PC-9 (cell line): ENCODE measurements around the gene SLC19A3.

Source experiments
- CTCF ChIP-seq: fragments of 200-600 bp; sonication (generic); conservative IDR thresholded peaks from 2 replicates; pipeline ENCODE4 v1.6.1; 2017; ENCODE audit warnings: mixed run types, antibody characterized with exemption, mild to moderate bottlenecking, moderate library complexity
- EZH2 ChIP-seq: fragments of 200-600 bp; sonication (generic); IDR thresholded peaks from 2 replicates; pipeline ENCODE4 v1.8.0; 2017; ENCODE audit warnings: antibody characterized with exemption, low read depth

- TF ChIP-seq CTCF (no peak), EZH2 (no peak)
These were observed 27.8 kb upstream of the SLC19A3 start, which contains the start of gene SCYGR8 for GRCh38 chr2:227745594-227745993.
